HG02798 (cell line): Measurements from ENCODE around the gene HESX1.
A peak's percentile ranks its signal among the peaks of the same experiment; 100 is the strongest.

ENCODE experiments used
- ATAC-seq: cut with Tn5 transposase; IDR thresholded peaks from one replicate; pipeline ENCODE4 v1.9.1; 2021; ENCODE audit warnings: mild to moderate bottlenecking; ENCODE audit not compliant: unreplicated experiment, poor library complexity

Gene HESX1

GRCh38 chr3:57199895-57200297 lies at the start of gene HESX1:
Gene HESX1 (minus strand): TSS chr3:57199978. CDS start chr3:57199918, 60 bp downstream.
- no peak for ATAC-seq

GRCh38 chr3:57244946-57245345 lies 45.2 kb upstream of the HESX1 start:
- no peak for ATAC-seq

GRCh38 chr3:57234613-57235575 lies 35.1 kb upstream of the HESX1 start:
- ATAC-seq, result peak; percentile 62

GRCh38 chr3:57233799-57234198 lies 34.0 kb upstream of the HESX1 start:
- ATAC-seq, result no peak

GRCh38 chr3:57230006-57230405 lies 30.2 kb upstream of the HESX1 start:
- no peak for ATAC-seq

GRCh38 chr3:57227930-57228751 lies 28.4 kb upstream of the HESX1 start:
- peak; percentile 47 for ATAC-seq

GRCh38 chr3:57227204-57227929 lies 27.6 kb upstream of the HESX1 start, which contains the start of gene APPL1:
Gene APPL1 (plus strand): TSS chr3:57227729. CDS start chr3:57227884, 155 bp downstream.
- peak; percentile 96 for ATAC-seq

GRCh38 chr3:57226176-57226575 lies 26.4 kb upstream of the HESX1 start:
- no peak for ATAC-seq

GRCh38 chr3:57224856-57225255 lies 25.1 kb upstream of the HESX1 start:
- ATAC-seq, result no peak

- no peak for ATAC-seq
Observed at GRCh38 chr3:57221883-57222282, 22.1 kb upstream of the HESX1 start.

- ATAC-seq, result no peak
Observed at GRCh38 chr3:57206423-57206822, 6.6 kb upstream of the HESX1 start.

- ATAC-seq, result no peak
Observed at GRCh38 chr3:57194641-57195040, 5.1 kb downstream of the HESX1 start.

GRCh38 chr3:57192028-57192427 lies 7.8 kb downstream of the HESX1 start:
- no peak for ATAC-seq

- ATAC-seq, result no peak
Observed at GRCh38 chr3:57184526-57184925, 15.3 kb downstream of the HESX1 start.

GRCh38 chr3:57179580-57180410 lies 20.0 kb downstream of the HESX1 start:
- no peak for ATAC-seq

- ATAC-seq, result no peak
Observed at GRCh38 chr3:57176045-57176444, 23.7 kb downstream of the HESX1 start.

GRCh38 chr3:57173687-57174086 lies 26.1 kb downstream of the HESX1 start:
- no peak for ATAC-seq

- no peak for ATAC-seq
Observed at GRCh38 chr3:57170946-57171345, 28.8 kb downstream of the HESX1 start.

GRCh38 chr3:57169872-57170623 lies 29.7 kb downstream of the HESX1 start:
- peak; percentile 78 for ATAC-seq
